Hepatic stellate cell (primary cell): ENCODE measurements around the gene LINC00305.

ENCODE experiments used
- DNase-seq: peaks from one replicate; pipeline ENCODE4 v3.0.0; 2011; ENCODE audit warnings: low spot score

LINC00305 gene

GRCh38 chr18:64148988-64149387 lies at the start of gene LINC00305:
LINC00305 (minus strand) TSS chr18:64149088.
- no peak for DNase-seq

- DNase-seq, result no peak
Observed at GRCh38 chr18:64191069-64191468, 42.2 kb upstream of the LINC00305 start.

- DNase-seq, result no peak
Observed at GRCh38 chr18:64185987-64186386, 37.1 kb upstream of the LINC00305 start.

GRCh38 chr18:64183665-64184064 lies 34.8 kb upstream of the LINC00305 start:
- DNase-seq, result no peak

- no peak for DNase-seq
Observed at GRCh38 chr18:64180617-64181016, 31.7 kb upstream of the LINC00305 start.

- DNase-seq, result no peak
Observed at GRCh38 chr18:64180171-64180570, 31.3 kb upstream of the LINC00305 start.

GRCh38 chr18:64179556-64180080 lies 30.7 kb upstream of the LINC00305 start:
- DNase-seq, result no peak

GRCh38 chr18:64178860-64179259 lies 30.0 kb upstream of the LINC00305 start:
- no peak for DNase-seq

GRCh38 chr18:64175432-64175831 lies 26.5 kb upstream of the LINC00305 start:
- DNase-seq, result no peak

GRCh38 chr18:64171576-64171975 lies 22.7 kb upstream of the LINC00305 start:
- no peak for DNase-seq

GRCh38 chr18:64167408-64167925 lies 18.6 kb upstream of the LINC00305 start:
- DNase-seq, result no peak

GRCh38 chr18:64165906-64166305 lies 17.0 kb upstream of the LINC00305 start:
- no peak for DNase-seq

GRCh38 chr18:64164883-64165282 lies 16.0 kb upstream of the LINC00305 start:
- DNase-seq, result no peak

- DNase-seq, result no peak
Observed at GRCh38 chr18:64149916-64150438, 1.1 kb upstream of the LINC00305 start.

- DNase-seq, result no peak
Observed at GRCh38 chr18:64142904-64143303, 6.0 kb downstream of the LINC00305 start.

- no peak for DNase-seq
Observed at GRCh38 chr18:64137914-64138313, 11.0 kb downstream of the LINC00305 start.

GRCh38 chr18:64134044-64134747 lies 14.7 kb downstream of the LINC00305 start:
- no peak for DNase-seq

- DNase-seq, result no peak
Observed at GRCh38 chr18:64132871-64133270, 16.0 kb downstream of the LINC00305 start.

GRCh38 chr18:64131314-64131713 lies 17.6 kb downstream of the LINC00305 start:
- no peak for DNase-seq

- no peak for DNase-seq
Observed at GRCh38 chr18:64127172-64127571, 21.7 kb downstream of the LINC00305 start.

- DNase-seq, result no peak
Observed at GRCh38 chr18:64119916-64120315, 29.0 kb downstream of the LINC00305 start.

GRCh38 chr18:64118406-64118805 lies 30.5 kb downstream of the LINC00305 start:
- no peak for DNase-seq

- DNase-seq, result no peak
Observed at GRCh38 chr18:64116571-64117175, 32.2 kb downstream of the LINC00305 start.
